H1 (cell line): ENCODE results near the gene CACNA1C. TPM values are rescaled to one million over a fixed set of nuclear protein-coding genes. Genes with fewer than 3 reads are reported as not detected.

ENCODE experiments used
- CTCF ChIA-PET: fragments of 300-600 bp; sonication (Branson Sonifier 250); formaldehyde crosslinking; loops from one replicate; lab custom pipeline; 2021; ENCODE audit not compliant: partially characterized antibody; lab: Charles Lee
- POLR2A ChIA-PET: fragments of 300-600 bp; sonication (Branson Sonifier 250); formaldehyde crosslinking; loops from one replicate; lab custom pipeline; 2021; ENCODE audit warnings: inconsistent platforms; ENCODE audit not compliant: partially characterized antibody; lab: Charles Lee
- DNase-seq, 2 experiments: peaks; one replicate each; pipeline versions ENCODE4 v3.0.0 to v3.0.0-alpha.2; 2010 to 2022; ENCODE audit warnings: low spot score in 2 of 2, low read depth in 1 of 2, mixed read lengths in 1 of 2
- FAIRE-seq: peaks from 2 replicates; lab custom pipeline; 2011; peaks lifted over from hg19 to GRCh38; lab: Jason Lieb, UNC
- H2AFZ ChIP-seq: 2 replicates; pipeline ENCODE4 v1.8.1; 2012; ENCODE audit warnings: low read length, inconsistent platforms
- H2AK5ac ChIP-seq: 2 replicates; pipeline ENCODE4 v1.6.1; 2013; ENCODE audit warnings: low read depth, low read length
- H2BK120ac ChIP-seq: replicated peaks from 2 replicates; pipeline ENCODE3; 2013; ENCODE audit warnings: low read depth, low read length, inconsistent platforms
- H2BK12ac ChIP-seq: 2 replicates; pipeline ENCODE4 v1.6.1; 2013; ENCODE audit warnings: low read depth, low read length
- H2BK15ac ChIP-seq: 2 replicates; pipeline ENCODE4 v1.6.1; 2013; ENCODE audit warnings: low read length
- H2BK20ac ChIP-seq: 2 replicates; pipeline ENCODE4 v1.6.1; 2013; ENCODE audit warnings: low read length
- H2BK5ac ChIP-seq: 2 replicates; pipeline ENCODE4 v1.6.1; 2013; ENCODE audit warnings: low read depth, low read length
- H3K14ac ChIP-seq: 2 replicates; pipeline ENCODE4 v1.6.1; 2013; ENCODE audit warnings: inconsistent platforms; ENCODE audit not compliant: insufficient read length
- H3K18ac ChIP-seq: 2 replicates; pipeline ENCODE4 v1.6.1; 2013; ENCODE audit warnings: low read length; ENCODE audit errors: extremely low read depth
- H3K23ac ChIP-seq: 2 replicates; pipeline ENCODE4 v1.6.1; 2013; ENCODE audit warnings: inconsistent platforms; ENCODE audit not compliant: insufficient read length
- H3K23me2 ChIP-seq: 2 replicates; pipeline ENCODE4 v1.6.1; 2013; ENCODE audit warnings: low read depth, low read length
- H3K27ac ChIP-seq: 2 replicates; pipeline ENCODE4 v1.6.1; 2011; ENCODE audit warnings: low read depth, low read length, inconsistent platforms
- H3K27me3 ChIP-seq, 4 experiments: replicated peaks in 1 of 4; 1 replicate in 1 of 4; 2 replicates in 3 of 4; pipeline versions ENCODE4 v1.6.1 to v1.8.1; 2011 to 2013; ENCODE audit warnings: low read length in 3 of 4, mild to moderate bottlenecking in 3 of 4, inconsistent platforms in 2 of 4, mixed read lengths in 2 of 4, moderate library complexity in 1 of 4; ENCODE audit not compliant: control insufficient read depth in 3 of 4, insufficient read depth in 3 of 4; ENCODE audit errors: extremely low read depth in 1 of 4
- H3K36me3 ChIP-seq, 4 experiments: 2 replicates each; pipeline versions ENCODE4 v1.6.1 to v1.8.1; 2011 to 2013; ENCODE audit warnings: mild to moderate bottlenecking in 4 of 4, low read length in 3 of 4, moderate library complexity in 2 of 4, control low read depth in 1 of 4, inconsistent platforms in 1 of 4; ENCODE audit not compliant: insufficient read depth in 4 of 4, control insufficient read depth in 2 of 4
- H3K4ac ChIP-seq: replicated peaks from 2 replicates; pipeline ENCODE3; 2013; ENCODE audit warnings: low read length, low read depth, mixed read lengths, inconsistent platforms; ENCODE audit not compliant: insufficient read length
- H3K4me1 ChIP-seq, 4 experiments: replicated peaks in 1 of 4; 1 replicate in 1 of 4; 2 replicates in 3 of 4; pipeline versions ENCODE4 v1.6.1 to v1.8.1; 2011 to 2013; ENCODE audit warnings: low read length in 3 of 4, inconsistent platforms in 2 of 4, mixed read lengths in 1 of 4; ENCODE audit not compliant: insufficient read depth in 4 of 4, control insufficient read depth in 3 of 4
- H3K4me2 ChIP-seq, 2 experiments: 2 replicates each; pipeline versions ENCODE4 v1.6.1 to v1.8.1; 2011 to 2013; ENCODE audit warnings: low read depth in 2 of 2, low read length in 2 of 2, control low read depth in 1 of 2, inconsistent platforms in 1 of 2, mild to moderate bottlenecking in 1 of 2; ENCODE audit not compliant: insufficient read depth in 1 of 2
- H3K4me3 ChIP-seq, 4 experiments: fragments of 200-600, 300-600 bp in 1 of 4; sonication (generic), shearing (Covaris generic), sonication (Bioruptor Twin) in 1 of 4; 2 replicates each; pipeline versions ENCODE4 v1.5.1 to v1.8.1; 2011 to 2016; ENCODE audit warnings: low read length in 4 of 4, low read depth in 3 of 4, control low read depth in 2 of 4, inconsistent platforms in 2 of 4, mild to moderate bottlenecking in 2 of 4, mixed read lengths in 1 of 4, moderate library complexity in 1 of 4; ENCODE audit not compliant: insufficient read depth in 2 of 4; ENCODE audit errors: extremely low read depth in 1 of 4
- H3K56ac ChIP-seq: replicated peaks from 2 replicates; pipeline ENCODE3; 2013; ENCODE audit warnings: low read depth, mild to moderate bottlenecking, mixed read lengths, low read length, inconsistent platforms; ENCODE audit not compliant: insufficient read length
- H3K79me1 ChIP-seq: 2 replicates; pipeline ENCODE4 v1.6.1; 2013; ENCODE audit warnings: low read depth, low read length, control low read depth
- H3K79me2 ChIP-seq, 2 experiments: 2 replicates each; pipeline versions ENCODE4 v1.6.1 to v1.8.1; 2012 to 2013; ENCODE audit warnings: low read length in 2 of 2, mild to moderate bottlenecking in 2 of 2, inconsistent platforms in 1 of 2; ENCODE audit not compliant: insufficient read depth in 2 of 2, control insufficient read depth in 1 of 2
- H3K9ac ChIP-seq, 4 experiments: replicated peaks in 1 of 4; 1 replicate in 1 of 4; 2 replicates in 3 of 4; pipeline versions ENCODE4 v1.6.1 to v1.8.1; 2011 to 2013; ENCODE audit warnings: low read depth in 3 of 4, low read length in 3 of 4, control low read depth in 2 of 4, mild to moderate bottlenecking in 2 of 4, moderate library complexity in 2 of 4, inconsistent platforms in 1 of 4; ENCODE audit errors: extremely low read depth in 1 of 4
- H3K9me3 ChIP-seq, 2 experiments: 2 replicates each; pipeline versions ENCODE4 v1.6.1 to v1.8.1; 2012 to 2013; ENCODE audit warnings: mild to moderate bottlenecking in 2 of 2, moderate library complexity in 2 of 2, control low read depth in 1 of 2, inconsistent platforms in 1 of 2, low read depth in 1 of 2, low read length in 1 of 2, mixed read lengths in 1 of 2; ENCODE audit not compliant: insufficient read depth in 2 of 2
- H4K20me1 ChIP-seq, 2 experiments: replicated peaks in 1 of 2; 2 replicates each; pipeline versions ENCODE3 to v1.8.1; 2011 to 2013; ENCODE audit warnings: inconsistent platforms in 2 of 2, low read length in 2 of 2, mild to moderate bottlenecking in 1 of 2; ENCODE audit not compliant: insufficient read depth in 2 of 2, control insufficient read depth in 1 of 2
- H4K5ac ChIP-seq: 2 replicates; pipeline ENCODE4 v1.6.1; 2013; ENCODE audit warnings: low read length, low read depth, mixed read lengths, inconsistent platforms; ENCODE audit not compliant: insufficient read length
- H4K8ac ChIP-seq: 2 replicates; pipeline ENCODE4 v1.8.0; 2013; ENCODE audit warnings: mild to moderate bottlenecking, moderate library complexity, low read length, inconsistent platforms; ENCODE audit not compliant: insufficient read depth; ENCODE audit errors: extremely low read depth
- H4K91ac ChIP-seq: replicated peaks from 2 replicates; pipeline ENCODE3; 2013; ENCODE audit warnings: low read length, mixed read lengths, inconsistent platforms; ENCODE audit not compliant: insufficient read length
- CBX8 ChIP-seq: fragments of 300-800, 300-1000 bp; sonication (generic); IDR thresholded peaks from 2 replicates; pipeline ENCODE4 v1.7.1; 2016; ENCODE audit warnings: low read depth, low read length, borderline replicate concordance
- KDM5A ChIP-seq: fragments of 200-600 bp; IDR thresholded peaks from 2 replicates; pipeline ENCODE4 v1.7.1; 2012; ENCODE audit warnings: mild to moderate bottlenecking, low read length, inconsistent platforms, mixed read lengths
- SP4 ChIP-seq: IDR thresholded peaks from 2 replicates; pipeline ENCODE4 v1.6.1; 2012; ENCODE audit warnings: low read length, inconsistent platforms
- WGBS, 2 experiments: shearing (Covaris generic) in 1 of 2; methylation state at CpG; one replicate each; pipeline versions ENCODE4 v1.1.6 to v1.1.7; 2013 to 2015; ENCODE audit warnings: low lambda C conversion rate in 2 of 2, mixed read lengths in 2 of 2, inconsistent platforms in 1 of 2, low coverage in 1 of 2, missing lambda C conversion rate in 1 of 2; ENCODE audit not compliant: insufficient replicate concordance in 2 of 2, insufficient coverage in 1 of 2, insufficient read length in 1 of 2; ENCODE audit errors: extremely low coverage in 1 of 2, missing lambda C conversion rate in 1 of 2; 5-methylcytosine and 5-hydroxymethylcytosine counted together
- polyA plus RNA-seq, 7 experiments: library from polyadenylated mRNA; depleted of rRNA in 3 of 7; stranded (reverse) in 5 of 7; unstranded in 2 of 7; fragments of >200 nt in 5 of 7; fragments of 200-250 nt in 2 of 7; gene quantifications; 1 replicate in 5 of 7; 2 replicates in 1 of 7; 4 replicates in 1 of 7; pipeline versions ENCODE4 v1.2.1 to v1.2.3, GENCODE V29; 2011 to 2013; ENCODE audit warnings: missing spikeins in 2 of 7, mixed read lengths in 2 of 7
- total RNA-seq: library from RNA; stranded (reverse); fragmentation: NEBNext Ultra II Directional; extraction: Animal tissue kit (Norgen Biotek cat#: 25700); gene quantifications from 2 replicates; pipeline ENCODE4 v1.2.1, GENCODE V29; 2021

Gene CACNA1C
- total and polyA plus RNA-seq, 2 of the 8 experiments (the other 6 are each of a cell fraction or from before 2014, with no cell fraction given) = 1.3 TPM

- H3K79me2 ChIP-seq = no peaks in the 10 kb centered on the region
- no peak overlapping the region for H3K23ac ChIP-seq
- no peak overlapping the region for H2AK5ac ChIP-seq
- H2BK5ac ChIP-seq = peak overlapping the region; percentile 39; the same call in 1 of the 2 replicates
- TF ChIP-seq KDM5A (no peak), SP4 (no peak), CBX8 (no peak)
- H3K4me3 ChIP-seq = no peak overlapping the region
- no peaks in the 10 kb centered on the region for H3K36me3 ChIP-seq
- H2BK12ac ChIP-seq = peak overlapping the region; percentile 90; the same call in 1 of the 2 replicates
- H3K27ac ChIP-seq = no peak overlapping the region
- no peak overlapping the region for H3K4ac ChIP-seq
- 0 out of 7 replicates have a peak, but pooled peaks cover 0 to 2% (median 0%) of the 10 kb centered on the region in 4 experiments for H3K27me3 ChIP-seq
- H4K8ac ChIP-seq = no peak overlapping the region
- WGBS, 2 experiments = 88% methylated on average over 10 of the region's 10 CpGs; no CpG with 5 or more reads in 1 of the 2 experiments
- ChIA-PET CTCF (interaction anchor here (1.0 to 1.4 kb wide), 4 partner anchors 10 to 110 kb away, joined by 3 to 6 read pairs (median 3); no protein-coding TSS in a partner anchor), POLR2A (no interaction called here)
- H3K9me3 ChIP-seq = no peaks in the 10 kb centered on the region
- no peak overlapping the region for H4K5ac ChIP-seq
- no peak overlapping the region for H3K4me2 ChIP-seq
- H3K18ac ChIP-seq = no peak overlapping the region
- no peak overlapping the region for H3K56ac ChIP-seq
- H3K9ac ChIP-seq = no peak overlapping the region
- no peak overlapping the region for H2AFZ ChIP-seq
- H2BK120ac ChIP-seq = no peak overlapping the region
- H3K23me2 ChIP-seq = no peaks in the 10 kb centered on the region
- 0 out of 2 replicates have a peak overlapping the region, but pooled peaks have one; percentile 72 for H2BK15ac ChIP-seq
- peak overlapping the region; percentile 35 for H4K91ac ChIP-seq
- H4K20me1 ChIP-seq = no peaks in the 10 kb centered on the region
- FAIRE-seq (no peak), DNase-seq (no peak)
- H3K79me1 ChIP-seq = no peaks in the 10 kb centered on the region
- H2BK20ac ChIP-seq = no peak overlapping the region
- H3K4me1 ChIP-seq = peaks cover 0 to 4% (median 0%) of the 10 kb centered on the region in 4 experiments; a peak in 1 of 7 replicates
- H3K14ac ChIP-seq = no peak overlapping the region
These were observed 499.4 kb downstream of the CACNA1C start for GRCh38 chr12:2552000-2552756.
